ENCODE data around the gene WDR75.
A peak's percentile ranks its signal among the peaks of the same experiment; 100 is the strongest.
"Not testable (repeated sequence)": the region's sequence is repeated elsewhere in the genome, so short reads cannot be mapped to it uniquely, and the experiment has no call there.

WDR75 gene

DNA sequence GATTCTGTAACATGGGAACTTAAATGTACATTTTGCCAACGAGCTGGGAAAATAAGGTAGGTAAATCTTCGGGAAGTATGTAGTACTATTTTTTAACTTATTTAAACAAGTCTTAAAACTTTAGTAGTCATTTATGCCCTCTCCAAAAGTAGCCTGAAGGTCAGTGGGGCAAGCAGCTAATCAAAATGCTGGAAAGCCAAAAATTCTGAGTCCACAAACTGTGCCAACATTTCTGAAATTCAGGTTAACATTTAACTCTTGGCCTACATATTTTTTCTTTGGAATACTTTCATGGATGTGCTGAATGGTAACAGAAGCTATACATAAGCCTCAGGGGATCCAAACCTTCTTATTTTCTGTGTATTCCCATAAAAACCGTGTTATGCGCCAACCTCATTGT is 26.3 kb downstream of the WDR75 start:
- TF ChIP-seq OSR1 (CRISPR knock-in tag; IDR thresholded peaks at IDR 0.05) (no peak), RARB (CRISPR knock-in tag; IDR thresholded peaks at IDR 0.05) (no peak), ZC3H10 (CRISPR knock-in tag; IDR thresholded peaks at IDR 0.05) (no peak), ZNF565 (CRISPR knock-in tag; conservative IDR thresholded peaks at IDR 0.05; ENCODE audit: low read depth) (no peak), ZFP30 (CRISPR knock-in tag; IDR thresholded peaks at IDR 0.05) (no peak), TOX (CRISPR knock-in tag; IDR thresholded peaks at IDR 0.05; ENCODE audit: borderline replicate concordance) (no peak), ZFP3 (CRISPR knock-in tag; IDR thresholded peaks at IDR 0.05) (no peak)
- TF ChIP-seq, protein P1, sequence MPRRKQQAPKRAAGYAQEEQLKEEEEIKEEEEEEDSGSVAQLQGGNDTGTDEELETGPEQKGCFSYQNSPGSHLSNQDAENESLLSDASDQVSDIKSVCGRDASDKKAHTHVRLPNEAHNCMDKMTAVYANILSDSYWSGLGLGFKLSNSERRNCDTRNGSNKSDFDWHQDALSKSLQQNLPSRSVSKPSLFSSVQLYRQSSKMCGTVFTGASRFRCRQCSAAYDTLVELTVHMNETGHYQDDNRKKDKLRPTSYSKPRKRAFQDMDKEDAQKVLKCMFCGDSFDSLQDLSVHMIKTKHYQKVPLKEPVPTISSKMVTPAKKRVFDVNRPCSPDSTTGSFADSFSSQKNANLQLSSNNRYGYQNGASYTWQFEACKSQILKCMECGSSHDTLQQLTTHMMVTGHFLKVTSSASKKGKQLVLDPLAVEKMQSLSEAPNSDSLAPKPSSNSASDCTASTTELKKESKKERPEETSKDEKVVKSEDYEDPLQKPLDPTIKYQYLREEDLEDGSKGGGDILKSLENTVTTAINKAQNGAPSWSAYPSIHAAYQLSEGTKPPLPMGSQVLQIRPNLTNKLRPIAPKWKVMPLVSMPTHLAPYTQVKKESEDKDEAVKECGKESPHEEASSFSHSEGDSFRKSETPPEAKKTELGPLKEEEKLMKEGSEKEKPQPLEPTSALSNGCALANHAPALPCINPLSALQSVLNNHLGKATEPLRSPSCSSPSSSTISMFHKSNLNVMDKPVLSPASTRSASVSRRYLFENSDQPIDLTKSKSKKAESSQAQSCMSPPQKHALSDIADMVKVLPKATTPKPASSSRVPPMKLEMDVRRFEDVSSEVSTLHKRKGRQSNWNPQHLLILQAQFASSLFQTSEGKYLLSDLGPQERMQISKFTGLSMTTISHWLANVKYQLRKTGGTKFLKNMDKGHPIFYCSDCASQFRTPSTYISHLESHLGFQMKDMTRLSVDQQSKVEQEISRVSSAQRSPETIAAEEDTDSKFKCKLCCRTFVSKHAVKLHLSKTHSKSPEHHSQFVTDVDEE (CRISPR knock-in tag; IDR thresholded peaks at IDR 0.05) = no peak
- no peak for ATAC-seq

DNA sequence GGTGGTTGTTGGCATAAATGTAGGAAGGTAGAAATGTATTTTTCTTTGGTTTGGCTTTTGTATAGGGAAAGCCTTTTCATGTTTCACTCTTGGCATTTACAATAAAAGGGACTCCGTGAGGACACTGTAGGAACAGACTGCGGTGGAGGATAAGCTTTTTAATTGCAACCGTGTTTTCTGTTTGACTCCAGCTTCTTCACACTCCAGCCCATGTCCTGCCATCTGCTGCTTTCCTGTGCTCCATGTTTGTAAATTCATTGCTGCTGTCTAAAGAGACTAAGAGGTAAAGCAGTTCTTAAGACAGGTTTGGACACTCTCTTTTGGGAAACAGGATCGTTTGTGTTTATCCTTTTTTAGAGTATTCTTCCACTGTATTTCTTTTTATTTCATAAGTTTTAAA is 33.3 kb downstream of the WDR75 start:
- TF ChIP-seq ZNF70 (CRISPR knock-in tag; IDR thresholded peaks at IDR 0.05) = no peak
- TF ChIP-seq, protein P2, sequence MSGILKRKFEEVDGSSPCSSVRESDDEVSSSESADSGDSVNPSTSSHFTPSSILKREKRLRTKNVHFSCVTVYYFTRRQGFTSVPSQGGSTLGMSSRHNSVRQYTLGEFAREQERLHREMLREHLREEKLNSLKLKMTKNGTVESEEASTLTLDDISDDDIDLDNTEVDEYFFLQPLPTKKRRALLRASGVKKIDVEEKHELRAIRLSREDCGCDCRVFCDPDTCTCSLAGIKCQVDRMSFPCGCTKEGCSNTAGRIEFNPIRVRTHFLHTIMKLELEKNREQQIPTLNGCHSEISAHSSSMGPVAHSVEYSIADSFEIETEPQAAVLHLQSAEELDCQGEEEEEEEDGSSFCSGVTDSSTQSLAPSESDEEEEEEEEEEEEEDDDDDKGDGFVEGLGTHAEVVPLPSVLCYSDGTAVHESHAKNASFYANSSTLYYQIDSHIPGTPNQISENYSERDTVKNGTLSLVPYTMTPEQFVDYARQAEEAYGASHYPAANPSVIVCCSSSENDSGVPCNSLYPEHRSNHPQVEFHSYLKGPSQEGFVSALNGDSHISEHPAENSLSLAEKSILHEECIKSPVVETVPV (CRISPR knock-in tag; IDR thresholded peaks at IDR 0.05) = no peak
- no peak for TF ChIP-seq RARB (CRISPR knock-in tag; IDR thresholded peaks at IDR 0.05)
- no peak for TF ChIP-seq GLIS3 (CRISPR knock-in tag; IDR thresholded peaks at IDR 0.05)
- TF ChIP-seq ESRRG (CRISPR knock-in tag; IDR thresholded peaks at IDR 0.05) = no peak
- TF ChIP-seq CSDC2 (CRISPR knock-in tag; IDR thresholded peaks at IDR 0.05) = no peak
- no peak for TF ChIP-seq BACH2 (CRISPR knock-in tag; IDR thresholded peaks at IDR 0.05; ENCODE audit: borderline replicate concordance)
- no peak for TF ChIP-seq TCF4 (CRISPR knock-in tag; IDR thresholded peaks at IDR 0.05; ENCODE audit: borderline replicate concordance)
- no peak for TF ChIP-seq ZNF8 (CRISPR knock-in tag; IDR thresholded peaks at IDR 0.05)
- TF ChIP-seq TOX (CRISPR knock-in tag; IDR thresholded peaks at IDR 0.05; ENCODE audit: borderline replicate concordance) = no peak
- TF ChIP-seq, protein P1 (CRISPR knock-in tag; IDR thresholded peaks at IDR 0.05) = no peak
- TF ChIP-seq, protein P3, sequence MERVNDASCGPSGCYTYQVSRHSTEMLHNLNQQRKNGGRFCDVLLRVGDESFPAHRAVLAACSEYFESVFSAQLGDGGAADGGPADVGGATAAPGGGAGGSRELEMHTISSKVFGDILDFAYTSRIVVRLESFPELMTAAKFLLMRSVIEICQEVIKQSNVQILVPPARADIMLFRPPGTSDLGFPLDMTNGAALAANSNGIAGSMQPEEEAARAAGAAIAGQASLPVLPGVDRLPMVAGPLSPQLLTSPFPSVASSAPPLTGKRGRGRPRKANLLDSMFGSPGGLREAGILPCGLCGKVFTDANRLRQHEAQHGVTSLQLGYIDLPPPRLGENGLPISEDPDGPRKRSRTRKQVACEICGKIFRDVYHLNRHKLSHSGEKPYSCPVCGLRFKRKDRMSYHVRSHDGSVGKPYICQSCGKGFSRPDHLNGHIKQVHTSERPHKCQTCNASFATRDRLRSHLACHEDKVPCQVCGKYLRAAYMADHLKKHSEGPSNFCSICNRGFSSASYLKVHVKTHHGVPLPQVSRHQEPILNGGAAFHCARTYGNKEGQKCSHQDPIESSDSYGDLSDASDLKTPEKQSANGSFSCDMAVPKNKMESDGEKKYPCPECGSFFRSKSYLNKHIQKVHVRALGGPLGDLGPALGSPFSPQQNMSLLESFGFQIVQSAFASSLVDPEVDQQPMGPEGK (CRISPR knock-in tag; IDR thresholded peaks at IDR 0.05; ENCODE audit: borderline replicate concordance) = no peak
- TF ChIP-seq ZC3H10 (CRISPR knock-in tag; IDR thresholded peaks at IDR 0.05) = no peak
- TF ChIP-seq OSR1 (CRISPR knock-in tag; IDR thresholded peaks at IDR 0.05) = no peak
- TF ChIP-seq PPARA (CRISPR knock-in tag; IDR thresholded peaks at IDR 0.05; ENCODE audit: borderline replicate concordance) = no peak
- ATAC-seq = no peak

DNA sequence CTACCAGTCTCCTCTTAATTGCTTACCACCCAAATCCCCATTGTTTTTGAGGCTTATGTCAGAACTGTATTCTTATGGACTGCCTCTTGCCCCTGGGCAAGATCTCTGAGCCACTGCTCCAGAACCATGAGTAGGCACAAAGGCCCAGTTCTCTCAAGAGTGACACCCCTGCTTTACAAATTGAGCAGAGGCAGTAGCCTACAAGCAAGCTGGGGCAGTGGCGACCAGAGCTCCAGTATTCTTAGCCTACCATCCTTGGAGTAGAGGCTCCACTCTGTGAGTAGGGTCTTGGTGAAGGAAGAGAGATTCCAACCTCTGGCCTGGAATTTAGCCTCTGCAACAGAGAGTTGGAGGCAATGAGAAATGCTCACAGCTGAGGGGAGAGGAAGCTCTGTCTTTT is 36.5 kb downstream of the WDR75 start:
- ATAC-seq = peak; percentile 25; the same call in 2 of the 3 replicates
- TF ChIP-seq, protein P3 (CRISPR knock-in tag; IDR thresholded peaks at IDR 0.05; ENCODE audit: borderline replicate concordance) = no peak
- TF ChIP-seq RARB (CRISPR knock-in tag; IDR thresholded peaks at IDR 0.05) (no peak), TOX (CRISPR knock-in tag; IDR thresholded peaks at IDR 0.05; ENCODE audit: borderline replicate concordance) (no peak), ZNF565 (CRISPR knock-in tag; conservative IDR thresholded peaks at IDR 0.05; ENCODE audit: low read depth) (no peak), ZNF8 (CRISPR knock-in tag; IDR thresholded peaks at IDR 0.05) (no peak), GLIS3 (CRISPR knock-in tag; IDR thresholded peaks at IDR 0.05) (no peak), CSDC2 (CRISPR knock-in tag; IDR thresholded peaks at IDR 0.05) (no peak), ZFP3 (CRISPR knock-in tag; IDR thresholded peaks at IDR 0.05) (no peak), ZNF70 (CRISPR knock-in tag; IDR thresholded peaks at IDR 0.05) (no peak), ESRRG (CRISPR knock-in tag; IDR thresholded peaks at IDR 0.05) (no peak), ISL1 (CRISPR knock-in tag; IDR thresholded peaks at IDR 0.05) (no peak), OSR1 (CRISPR knock-in tag; IDR thresholded peaks at IDR 0.05) (no peak)
- TF ChIP-seq, protein P4, sequence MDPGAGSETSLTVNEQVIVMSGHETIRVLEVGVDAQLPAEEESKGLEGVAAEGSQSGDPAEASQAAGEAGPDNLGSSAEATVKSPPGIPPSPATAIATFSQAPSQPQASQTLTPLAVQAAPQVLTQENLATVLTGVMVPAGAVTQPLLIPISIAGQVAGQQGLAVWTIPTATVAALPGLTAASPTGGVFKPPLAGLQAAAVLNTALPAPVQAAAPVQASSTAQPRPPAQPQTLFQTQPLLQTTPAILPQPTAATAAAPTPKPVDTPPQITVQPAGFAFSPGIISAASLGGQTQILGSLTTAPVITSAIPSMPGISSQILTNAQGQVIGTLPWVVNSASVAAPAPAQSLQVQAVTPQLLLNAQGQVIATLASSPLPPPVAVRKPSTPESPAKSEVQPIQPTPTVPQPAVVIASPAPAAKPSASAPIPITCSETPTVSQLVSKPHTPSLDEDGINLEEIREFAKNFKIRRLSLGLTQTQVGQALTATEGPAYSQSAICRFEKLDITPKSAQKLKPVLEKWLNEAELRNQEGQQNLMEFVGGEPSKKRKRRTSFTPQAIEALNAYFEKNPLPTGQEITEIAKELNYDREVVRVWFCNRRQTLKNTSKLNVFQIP (CRISPR knock-in tag; IDR thresholded peaks at IDR 0.05; ENCODE audit: borderline replicate concordance, low read depth) = no peak

DNA sequence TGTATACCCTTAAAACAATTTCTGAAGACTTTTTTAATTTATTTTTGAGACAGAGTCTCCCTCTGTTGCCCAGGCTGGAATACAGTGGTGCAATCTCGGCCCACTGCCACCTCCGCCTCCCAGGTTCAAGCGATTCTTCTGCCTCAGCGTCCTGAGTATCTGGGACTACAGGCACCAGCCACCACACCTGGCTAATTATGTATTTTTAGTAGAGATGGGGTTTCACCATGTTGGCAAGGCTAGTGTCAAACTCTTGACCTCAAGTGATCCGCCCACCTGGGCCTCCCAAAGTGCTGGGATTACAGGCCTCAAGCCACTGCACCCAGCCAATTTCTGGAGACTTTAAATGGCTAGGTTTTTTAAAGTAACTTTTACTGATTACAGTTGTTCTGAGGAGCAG is 37.0 kb downstream of the WDR75 start:
- ATAC-seq = not testable (repeated sequence)

All from SK-N-SH treated with all-trans-retinoic acid at 6 μM for 48 hours (cell line).